A549 (cell line): ENCODE results near the gene ATP9B. TPM values are rescaled to one million over a fixed set of nuclear protein-coding genes. Genes with fewer than 3 reads are reported as not detected.

ENCODE experiments used
- ATAC-seq, 2 experiments: fragments of 200-7000 bp in 1 of 2; fragments of >200 bp in 1 of 2; cut with Nextera tagmentation in 1 of 2; cut with Tn5 transposase in 1 of 2; 3 replicates each; pipeline versions ENCODE4 v1.8.0 to v1.9.1; 2018 to 2020; ENCODE audit warnings: mild to moderate bottlenecking in 1 of 2, moderate library complexity in 1 of 2
- CTCF ChIA-PET: fragments of 300-600 bp; sonication (Branson Sonifier 250); formaldehyde crosslinking; extraction: SDS; loops from one replicate; lab custom pipeline; 2021; ENCODE audit warnings: antibody characterized with exemption, inconsistent platforms; lab: Yijun Ruan, JAX
- POLR2A ChIA-PET: fragments of 350-600 bp; formaldehyde crosslinking; extraction: SDS; loops from one replicate; lab custom pipeline; 2021; ENCODE audit warnings: antibody characterized with exemption, inconsistent platforms; lab: Yijun Ruan, JAX
- DNase-seq, 2 experiments: peaks; one replicate each; pipeline versions ENCODE4 v3.0.0 to v3.0.0-alpha.2; 2011 to 2016; ENCODE audit warnings: low read depth in 1 of 2, low spot score in 1 of 2
- FAIRE-seq: peaks from 2 replicates; lab custom pipeline; 2011; peaks lifted over from hg19 to GRCh38; lab: Jason Lieb, UNC
- H3K27ac ChIP-seq, 2 experiments: fragments of >200 bp; sonication (Bioruptor Twin); formaldehyde crosslinking; 3 replicates each; pipeline ENCODE4 v1.5.1; 2016 to 2017
- H3K4me1 ChIP-seq: fragments of >200 bp; sonication (Bioruptor Twin); formaldehyde crosslinking; 3 replicates; pipeline ENCODE4 v1.6.1; 2016
- H3K4me2 ChIP-seq: fragments of >200 bp; sonication (Bioruptor Twin); formaldehyde crosslinking; 3 replicates; pipeline ENCODE4 v1.6.1; 2016
- H3K4me3 ChIP-seq: fragments of >200 bp; sonication (Bioruptor Twin); formaldehyde crosslinking; 3 replicates; pipeline ENCODE4 v1.5.1; 2016
- H3K9me3 ChIP-seq: fragments of >200 bp; sonication (Bioruptor Twin); formaldehyde crosslinking; 3 replicates; pipeline ENCODE4 v1.6.1; 2016
- BHLHE40 ChIP-seq: IDR thresholded peaks from 2 replicates; pipeline ENCODE4 v1.6.1; 2012; ENCODE audit warnings: low read depth, low read length, inconsistent platforms
- CHD4 ChIP-seq: fragments of 200-600 bp; sonication (generic); IDR thresholded peaks from 2 replicates; pipeline ENCODE4 v1.6.1; 2016; ENCODE audit warnings: antibody characterized with exemption, mild to moderate bottlenecking, borderline replicate concordance
- EHMT2 ChIP-seq: fragments of 200-600 bp; sonication (generic); IDR thresholded peaks from 2 replicates; pipeline ENCODE4 v1.6.1; 2016; ENCODE audit warnings: antibody characterized with exemption, low read depth, mild to moderate bottlenecking, moderate library complexity
- ELK1 ChIP-seq: fragments of 150-350 bp; IDR thresholded peaks from 2 replicates; pipeline ENCODE4 v1.6.1; 2014; ENCODE audit warnings: low read depth, mild to moderate bottlenecking, low read length
- FOSB ChIP-seq: fragments of 250-450 bp; sonication (Bioruptor Pico); IDR thresholded peaks from 2 replicates; pipeline ENCODE4 v1.5.0; 2020; ENCODE audit warnings: mild to moderate bottlenecking, moderate library complexity
- HDAC2 ChIP-seq: fragments of 200-600 bp; sonication (generic); IDR thresholded peaks from 2 replicates; pipeline ENCODE4 v1.6.1; 2016
- HEYL ChIP-seq: fragments of 250-450 bp; sonication (Bioruptor Pico); IDR thresholded peaks from 2 replicates; pipeline ENCODE4 v1.8.0; 2021; ENCODE audit warnings: mild to moderate bottlenecking, moderate library complexity
- HMGXB4 ChIP-seq: fragments of 250-450 bp; sonication (Bioruptor Pico); IDR thresholded peaks from 2 replicates; pipeline ENCODE4 v1.5.0; 2021; ENCODE audit warnings: mild to moderate bottlenecking, moderate library complexity, borderline replicate concordance
- HOXA7 ChIP-seq: fragments of 250-450 bp; sonication (Bioruptor Pico); IDR thresholded peaks from 2 replicates; pipeline ENCODE4 v1.5.0; 2020; ENCODE audit warnings: mild to moderate bottlenecking, moderate library complexity
- HOXB5 ChIP-seq: fragments of 250-450 bp; sonication (Bioruptor Pico); IDR thresholded peaks from 2 replicates; pipeline ENCODE4 v1.5.0; 2020; ENCODE audit warnings: mild to moderate bottlenecking, moderate library complexity
- JUNB ChIP-seq: fragments of >200 bp; sonication (Bioruptor Twin); formaldehyde crosslinking; IDR thresholded peaks from 2 replicates; pipeline ENCODE4 v1.6.1; 2016
- KDM1A ChIP-seq: fragments of 200-600 bp; sonication (generic); IDR thresholded peaks from 2 replicates; pipeline ENCODE4 v1.6.1; 2016; ENCODE audit warnings: low read depth, mild to moderate bottlenecking
- KDM5A ChIP-seq: fragments of 200-600 bp; sonication (generic); IDR thresholded peaks from 2 replicates; pipeline ENCODE4 v1.6.1; 2016; ENCODE audit warnings: antibody characterized with exemption, mild to moderate bottlenecking
- MAZ ChIP-seq: fragments of 150-350 bp; IDR thresholded peaks from 2 replicates; pipeline ENCODE4 v1.6.1; 2014; ENCODE audit warnings: antibody characterized with exemption, low read depth, low read length, borderline replicate concordance
- NFE2L2 ChIP-seq: fragments of 150-350 bp; conservative IDR thresholded peaks from 2 replicates; pipeline ENCODE4 v1.6.1; 2014; ENCODE audit warnings: low read length
- NPAS2 ChIP-seq: fragments of 250-450 bp; sonication (Bioruptor Pico); IDR thresholded peaks from 2 replicates; pipeline ENCODE4 v1.8.0; 2022; ENCODE audit warnings: mild to moderate bottlenecking, moderate library complexity, borderline replicate concordance
- NR3C1 ChIP-seq: fragments of >200 bp; sonication (Bioruptor Twin); formaldehyde crosslinking; IDR thresholded peaks from 3 replicates; pipeline ENCODE4 v1.6.1; 2017
- PHF8 ChIP-seq: fragments of 200-600 bp; sonication (generic); IDR thresholded peaks from 2 replicates; pipeline ENCODE4 v1.6.1; 2016; ENCODE audit warnings: low read depth, mild to moderate bottlenecking, antibody characterized with exemption, moderate library complexity, borderline replicate concordance
- POLR2A ChIP-seq: IDR thresholded peaks from 2 replicates; pipeline ENCODE4 v1.6.1; 2012; ENCODE audit warnings: mild to moderate bottlenecking, low read length
- POLR2AphosphoS2 ChIP-seq: conservative IDR thresholded peaks from 2 replicates; pipeline ENCODE4 v1.6.1; 2012; ENCODE audit warnings: low read length, improper control_type of control experiment, inconsistent platforms
- RARB ChIP-seq: fragments of 250-450 bp; sonication (Bioruptor Pico); IDR thresholded peaks from 2 replicates; pipeline ENCODE4 v1.8.0; 2021; ENCODE audit warnings: mild to moderate bottlenecking, moderate library complexity
- SREBF2 ChIP-seq: fragments of 450-650 bp; IDR thresholded peaks from 2 replicates; pipeline ENCODE4 v1.6.1; 2014; ENCODE audit warnings: mild to moderate bottlenecking, moderate library complexity
- TFCP2L1 ChIP-seq: fragments of 250-450 bp; sonication (Bioruptor Pico); IDR thresholded peaks from 2 replicates; pipeline ENCODE4 v1.5.0; 2021; ENCODE audit warnings: mild to moderate bottlenecking
- TP53 ChIP-seq: fragments of 250-450 bp; sonication (Bioruptor Pico); IDR thresholded peaks from 2 replicates; pipeline ENCODE4 v1.5.0; 2021; ENCODE audit warnings: mild to moderate bottlenecking, moderate library complexity
- ZC3H11A ChIP-seq: fragments of 450-650 bp; IDR thresholded peaks from 2 replicates; pipeline ENCODE4 v1.6.1; 2014; ENCODE audit warnings: antibody characterized with exemption, mild to moderate bottlenecking
- ZFP36 ChIP-seq: fragments of 450-650 bp; IDR thresholded peaks from 2 replicates; pipeline ENCODE4 v1.6.1; 2014; ENCODE audit warnings: borderline replicate concordance; ENCODE audit not compliant: partially characterized antibody
- ZSCAN20 ChIP-seq: fragments of 250-450 bp; sonication (Bioruptor Pico); IDR thresholded peaks from 2 replicates; pipeline ENCODE4 v1.8.0; 2022; ENCODE audit warnings: mild to moderate bottlenecking, moderate library complexity
- WGBS: methylation state at CpG from one replicate; pipeline ENCODE4 v1.1.6; 2017; ENCODE audit errors: missing lambda C conversion rate; 5-methylcytosine and 5-hydroxymethylcytosine counted together
- polyA plus RNA-seq, 4 experiments: library from polyadenylated mRNA; depleted of rRNA in 3 of 4; stranded (reverse); fragments of >200 nt; fragmentation: RNase III in 1 of 4; extraction: RNeasy Plus Mini Kit Qiagen cat#74134 plus additional on column Dnase treatment in 1 of 4; gene quantifications; 2 replicates in 3 of 4; 3 replicates in 1 of 4; pipeline ENCODE4 v1.2.3, GENCODE V29; 2011 to 2017

Gene ATP9B
- polyA plus RNA-seq, 2 of the 4 experiments (the other 2 are of a cell fraction): 22.6 to 35.7 TPM

- WGBS: 71% methylated on average over 5 of the region's 5 CpGs
- DNase-seq (no peak), ATAC-seq (no peak), FAIRE-seq (no peak)
- ChIA-PET POLR2A (no interaction called here), CTCF (no interaction called here)
- H3K27ac ChIP-seq: no peak overlapping the region
- no peak overlapping the region for H3K4me3 ChIP-seq
- H3K4me1 ChIP-seq: no peaks in the 10 kb centered on the region
- no peaks in the 10 kb centered on the region for H3K9me3 ChIP-seq
- no peak overlapping the region for H3K4me2 ChIP-seq
- TF ChIP-seq HOXB5 (CRISPR knock-in tag) (no peak), HEYL (CRISPR knock-in tag) (no peak), CHD4 (no peak), KDM1A (no peak), SREBF2 (no peak), FOSB (CRISPR knock-in tag) (no peak), BHLHE40 (no peak), HDAC2 (no peak), POLR2AphosphoS2 (no peak), EHMT2 (no peak), KDM5A (no peak), RARB (CRISPR knock-in tag) (no peak), TFCP2L1 (CRISPR knock-in tag) (no peak)
Observed at GRCh38 chr18:79050005-79050404, 19.2 kb upstream of the ATP9B start.

GRCh38 chr18:79056827-79057367 lies 12.3 kb upstream of the ATP9B start:
- no peak for TF ChIP-seq MAZ
- no peak for TF ChIP-seq HOXA7 (CRISPR knock-in tag)
- TF ChIP-seq JUNB: no peak
- no peak for TF ChIP-seq NPAS2
- TF ChIP-seq SREBF2: no peak
- no peak for TF ChIP-seq KDM5A
- no peak for TF ChIP-seq NFE2L2
- TF ChIP-seq ZSCAN20: no peak
- TF ChIP-seq FOSB (CRISPR knock-in tag): no peak
- TF ChIP-seq ZC3H11A: no peak
- no peak for TF ChIP-seq BHLHE40
- no peak for TF ChIP-seq POLR2A
- TF ChIP-seq CHD4: no peak
- no peak for TF ChIP-seq ZFP36
- no peak for TF ChIP-seq KDM1A
- no peak for TF ChIP-seq HDAC2
- TF ChIP-seq HMGXB4 (CRISPR knock-in tag): no peak
- no peak for ATAC-seq
- H3K4me3 ChIP-seq: no peak overlapping the region
- no peak overlapping the region for H3K27ac ChIP-seq
- no peaks in the 10 kb centered on the region for H3K9me3 ChIP-seq
- DNase-seq: no peak
- FAIRE-seq: no peak
- ChIA-PET POLR2A (no interaction called here), CTCF (no interaction called here)
- WGBS: 12% methylated on average over 7 of the region's 9 CpGs
- H3K4me2 ChIP-seq: no peak overlapping the region
- H3K4me1 ChIP-seq: no peaks in the 10 kb centered on the region

GRCh38 chr18:79058007-79058406 lies 11.2 kb upstream of the ATP9B start:
- POLR2A ChIA-PET: no interaction called here
- Histone ChIP-seq H3K4me3 (no peak overlapping the region), H3K4me1 (no peaks in the 10 kb centered on the region), H3K4me2 (no peak overlapping the region), H3K27ac (no peak overlapping the region), H3K9me3 (no peaks in the 10 kb centered on the region)
- DNase-seq: no peak
- CTCF ChIA-PET: no interaction called here
- no peak for FAIRE-seq
- ATAC-seq: no peak
- WGBS: 31% methylated on average over 1 of the region's 2 CpGs
- no peak for TF ChIP-seq SREBF2
- TF ChIP-seq NR3C1: no peak
- TF ChIP-seq HOXB5 (CRISPR knock-in tag): no peak
- TF ChIP-seq ELK1: no peak
- TF ChIP-seq PHF8: no peak
- TF ChIP-seq TP53 (CRISPR knock-in tag): no peak
- TF ChIP-seq MAZ: no peak
- TF ChIP-seq HMGXB4 (CRISPR knock-in tag): no peak
- no peak for TF ChIP-seq RARB (CRISPR knock-in tag)
- no peak for TF ChIP-seq EHMT2
